Measurements from ENCODE around the gene FAM107B. TPM values are rescaled to one million over a fixed set of nuclear protein-coding genes. Genes with fewer than 3 reads are reported as not detected.

The FAM107B gene
- total and polyA plus RNA-seq, 10 of the 15 experiments (the other 5 are each of a cell fraction or from before 2014, with no cell fraction given): 22.9 to 162 (median 86.6) TPM

DNA sequence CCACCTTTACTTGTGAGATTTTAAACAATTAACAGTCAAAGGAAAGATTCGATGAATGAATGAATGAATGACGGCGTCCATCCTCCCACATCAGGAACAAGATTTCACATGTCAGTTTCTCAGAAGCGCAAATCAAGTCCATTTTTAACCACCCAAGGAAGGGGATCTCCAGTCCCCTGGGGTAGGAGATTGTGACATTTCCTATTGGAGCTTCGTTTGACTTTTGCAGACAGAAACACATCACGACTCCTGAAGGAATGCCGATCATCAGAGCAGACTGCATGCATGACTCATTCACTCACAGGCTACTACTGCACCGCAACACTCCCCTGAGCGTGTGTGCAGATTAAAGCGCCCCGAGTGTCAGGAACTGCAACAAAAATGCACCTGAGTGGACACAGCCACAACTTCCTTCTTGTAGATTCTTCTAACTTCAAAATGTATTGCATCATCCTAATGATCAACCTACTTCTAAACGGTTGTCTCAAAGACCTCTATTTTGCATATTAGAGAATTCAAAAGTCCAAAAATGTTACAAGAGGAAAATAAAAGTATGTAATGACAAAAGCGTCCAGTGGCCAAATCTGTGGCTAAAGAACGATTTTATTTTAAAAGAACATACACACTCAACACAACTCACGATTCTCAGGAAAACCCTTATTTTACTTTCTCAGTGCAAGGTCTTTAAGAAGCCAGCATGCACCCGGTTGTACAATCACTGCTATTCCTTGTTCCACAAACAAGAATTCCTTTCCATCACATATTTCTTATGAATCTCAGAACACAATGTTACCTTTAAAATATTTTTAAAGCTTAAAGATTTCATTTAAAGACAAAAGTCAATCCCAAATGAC, 172.6 kb downstream of the FAM107B start (continued):
- TF ChIP-seq, protein P1, sequence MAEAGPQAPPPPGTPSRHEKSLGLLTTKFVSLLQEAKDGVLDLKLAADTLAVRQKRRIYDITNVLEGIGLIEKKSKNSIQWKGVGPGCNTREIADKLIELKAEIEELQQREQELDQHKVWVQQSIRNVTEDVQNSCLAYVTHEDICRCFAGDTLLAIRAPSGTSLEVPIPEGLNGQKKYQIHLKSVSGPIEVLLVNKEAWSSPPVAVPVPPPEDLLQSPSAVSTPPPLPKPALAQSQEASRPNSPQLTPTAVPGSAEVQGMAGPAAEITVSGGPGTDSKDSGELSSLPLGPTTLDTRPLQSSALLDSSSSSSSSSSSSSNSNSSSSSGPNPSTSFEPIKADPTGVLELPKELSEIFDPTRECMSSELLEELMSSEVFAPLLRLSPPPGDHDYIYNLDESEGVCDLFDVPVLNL (IDR thresholded peaks at IDR 0.05; ENCODE audit: low read depth, low read length): no peak
- TF ChIP-seq, protein P2, sequence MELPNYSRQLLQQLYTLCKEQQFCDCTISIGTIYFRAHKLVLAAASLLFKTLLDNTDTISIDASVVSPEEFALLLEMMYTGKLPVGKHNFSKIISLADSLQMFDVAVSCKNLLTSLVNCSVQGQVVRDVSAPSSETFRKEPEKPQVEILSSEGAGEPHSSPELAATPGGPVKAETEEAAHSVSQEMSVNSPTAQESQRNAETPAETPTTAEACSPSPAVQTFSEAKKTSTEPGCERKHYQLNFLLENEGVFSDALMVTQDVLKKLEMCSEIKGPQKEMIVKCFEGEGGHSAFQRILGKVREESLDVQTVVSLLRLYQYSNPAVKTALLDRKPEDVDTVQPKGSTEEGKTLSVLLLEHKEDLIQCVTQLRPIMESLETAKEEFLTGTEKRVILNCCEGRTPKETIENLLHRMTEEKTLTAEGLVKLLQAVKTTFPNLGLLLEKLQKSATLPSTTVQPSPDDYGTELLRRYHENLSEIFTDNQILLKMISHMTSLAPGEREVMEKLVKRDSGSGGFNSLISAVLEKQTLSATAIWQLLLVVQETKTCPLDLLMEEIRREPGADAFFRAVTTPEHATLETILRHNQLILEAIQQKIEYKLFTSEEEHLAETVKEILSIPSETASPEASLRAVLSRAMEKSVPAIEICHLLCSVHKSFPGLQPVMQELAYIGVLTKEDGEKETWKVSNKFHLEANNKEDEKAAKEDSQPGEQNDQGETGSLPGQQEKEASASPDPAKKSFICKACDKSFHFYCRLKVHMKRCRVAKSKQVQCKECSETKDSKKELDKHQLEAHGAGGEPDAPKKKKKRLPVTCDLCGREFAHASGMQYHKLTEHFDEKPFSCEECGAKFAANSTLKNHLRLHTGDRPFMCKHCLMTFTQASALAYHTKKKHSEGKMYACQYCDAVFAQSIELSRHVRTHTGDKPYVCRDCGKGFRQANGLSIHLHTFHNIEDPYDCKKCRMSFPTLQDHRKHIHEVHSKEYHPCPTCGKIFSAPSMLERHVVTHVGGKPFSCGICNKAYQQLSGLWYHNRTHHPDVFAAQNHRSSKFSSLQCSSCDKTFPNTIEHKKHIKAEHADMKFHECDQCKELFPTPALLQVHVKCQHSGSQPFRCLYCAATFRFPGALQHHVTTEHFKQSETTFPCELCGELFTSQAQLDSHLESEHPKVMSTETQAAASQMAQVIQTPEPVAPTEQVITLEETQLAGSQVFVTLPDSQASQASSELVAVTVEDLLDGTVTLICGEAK (IDR thresholded peaks at IDR 0.05; ENCODE audit: borderline replicate concordance): peak; percentile 57; the same call in 1 of the 2 replicates
- no peak for TF ChIP-seq MYC (IDR thresholded peaks at IDR 0.05; ENCODE audit: insufficient read depth, insufficient read length, insufficient replicate concordance, low read length, severe bottlenecking)
- 0 out of 2 replicates have a peak, but pooled peaks have one; percentile 83 for TF ChIP-seq WRNIP1 (IDR thresholded peaks at IDR 0.05; ENCODE audit: borderline replicate concordance, low read depth, low read length)
- TF ChIP-seq STAT1 (conservative IDR thresholded peaks at IDR 0.05): no peak
- no peak for TF ChIP-seq KAT2A (conservative IDR thresholded peaks at IDR 0.05; ENCODE audit: control insufficient read depth, low read depth, low read length)
- TF ChIP-seq LARP7 (IDR thresholded peaks at IDR 0.05): no peak
- TF ChIP-seq ZZZ3 (IDR thresholded peaks at IDR 0.05; ENCODE audit: control insufficient read depth, insufficient read length, low read depth): no peak
- no peak for TF ChIP-seq NFYB (IDR thresholded peaks at IDR 0.05; ENCODE audit: insufficient read depth, low read depth, low read length)
- peak; percentile 55; the same call in 1 of the 2 replicates for TF ChIP-seq CHD2 (IDR thresholded peaks at IDR 0.05; ENCODE audit: borderline replicate concordance, low read depth, low read length)
- peak; percentile 45; the same call in 1 of the 2 replicates for TF ChIP-seq FOXM1 (IDR thresholded peaks at IDR 0.05; ENCODE audit: low read depth, low read length)
- no peak for TF ChIP-seq NR2C1 (IDR thresholded peaks at IDR 0.05)
- TF ChIP-seq EGR1 (IDR thresholded peaks at IDR 0.05; ENCODE audit: borderline replicate concordance in 1 of 2, low read depth in 2 of 2, low read length in 2 of 2): no peak
- TF ChIP-seq POLR2AphosphoS5 (IDR thresholded peaks at IDR 0.05; ENCODE audit: low read length): peak; percentile 73
- peak; percentile 97 for TF ChIP-seq ZNF24 (IDR thresholded peaks at IDR 0.05)
- TF ChIP-seq ESRRA (IDR thresholded peaks at IDR 0.05; ENCODE audit: low read length): no peak
- peak; percentile 74 for TF ChIP-seq CREB1 (IDR thresholded peaks at IDR 0.05; ENCODE audit: low read depth)
- TF ChIP-seq IKZF1 (conservative IDR thresholded peaks at IDR 0.05): peak; percentile 80
- no peak; the same call in 1 of the 2 replicates for TF ChIP-seq FOXK2 (IDR thresholded peaks at IDR 0.05)
- TF ChIP-seq CEBPB (IDR thresholded peaks at IDR 0.05; ENCODE audit: borderline replicate concordance in 1 of 2, low read depth in 2 of 2, low read length in 2 of 2): peak; percentile 55 to 91; a peak in 3 of 4 replicates
- TF ChIP-seq, protein P3, sequence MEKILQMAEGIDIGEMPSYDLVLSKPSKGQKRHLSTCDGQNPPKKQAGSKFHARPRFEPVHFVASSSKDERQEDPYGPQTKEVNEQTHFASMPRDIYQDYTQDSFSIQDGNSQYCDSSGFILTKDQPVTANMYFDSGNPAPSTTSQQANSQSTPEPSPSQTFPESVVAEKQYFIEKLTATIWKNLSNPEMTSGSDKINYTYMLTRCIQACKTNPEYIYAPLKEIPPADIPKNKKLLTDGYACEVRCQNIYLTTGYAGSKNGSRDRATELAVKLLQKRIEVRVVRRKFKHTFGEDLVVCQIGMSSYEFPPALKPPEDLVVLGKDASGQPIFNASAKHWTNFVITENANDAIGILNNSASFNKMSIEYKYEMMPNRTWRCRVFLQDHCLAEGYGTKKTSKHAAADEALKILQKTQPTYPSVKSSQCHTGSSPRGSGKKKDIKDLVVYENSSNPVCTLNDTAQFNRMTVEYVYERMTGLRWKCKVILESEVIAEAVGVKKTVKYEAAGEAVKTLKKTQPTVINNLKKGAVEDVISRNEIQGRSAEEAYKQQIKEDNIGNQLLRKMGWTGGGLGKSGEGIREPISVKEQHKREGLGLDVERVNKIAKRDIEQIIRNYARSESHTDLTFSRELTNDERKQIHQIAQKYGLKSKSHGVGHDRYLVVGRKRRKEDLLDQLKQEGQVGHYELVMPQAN (conservative IDR thresholded peaks at IDR 0.05): peak; percentile 54; the same call in 1 of the 2 replicates

Data from GM12878 (cell line).